Uterus (tissue), 4 donors: Measurements from ENCODE around the gene ARHGAP21. TPM values are rescaled to one million over a fixed set of nuclear protein-coding genes. Genes with fewer than 3 reads are reported as not detected.
"Not testable (repeated sequence)": the region's sequence is repeated elsewhere in the genome, so short reads cannot be mapped to it uniquely, and the experiment has no call there.

Experiments
- DNase-seq, 2 donors: peaks; one replicate each; pipeline ENCODE4 v3.0.0-alpha.2; 2019 to 2020
- H3K27ac ChIP-seq, 2 donors: fragments of 200-600 bp; sonication (generic); 1 replicate in 1 of 2; 2 replicates in 1 of 2; pipeline ENCODE4 v1.5.1; 2016 to 2018
- H3K27me3 ChIP-seq, 2 donors: fragments of 200-600 bp; sonication (generic); one replicate each; pipeline ENCODE4 v1.5.1; 2018 to 2019; ENCODE audit warnings: control low read depth in 1 of 2
- H3K36me3 ChIP-seq, 2 donors: fragments of 200-600 bp; sonication (generic); one replicate each; pipeline ENCODE4 v1.5.1; 2019; ENCODE audit warnings: control low read depth in 1 of 2
- H3K4me1 ChIP-seq, 2 donors: fragments of 200-600 bp; sonication (generic); one replicate each; pipeline ENCODE4 v1.5.1; 2018 to 2019; ENCODE audit warnings: control low read depth in 1 of 2
- H3K4me3 ChIP-seq, 2 donors: fragments of 200-600 bp; sonication (generic); 1 replicate in 1 of 2; 2 replicates in 1 of 2; pipeline ENCODE4 v1.5.1; 2018 to 2019; ENCODE audit warnings: mild to moderate bottlenecking in 1 of 2
- H3K9me3 ChIP-seq, 2 donors: fragments of 200-600 bp; sonication (generic); one replicate each; pipeline ENCODE4 v1.5.1; 2019; ENCODE audit warnings: control low read depth in 1 of 2
- POLR2A ChIP-seq, 2 donors: fragments of 450-650 bp; IDR thresholded peaks; one replicate each; pipeline ENCODE4 v1.6.1; 2016; ENCODE audit warnings: antibody characterized with exemption in 2 of 2, mild to moderate bottlenecking in 1 of 2, moderate library complexity in 1 of 2
- intact Hi-C: fragments of 100-400 bp; cut with DNase I; formaldehyde crosslinking; loops from one replicate; pipeline ENCODE4 v1.15.1; 2023; ENCODE audit warnings: low total_unique reads
- total RNA-seq, 4 donors: library from RNA; depleted of rRNA in 3 of 4; stranded (reverse); fragments of >200 nt in 3 of 4; gene quantifications; one replicate each; pipeline versions ENCODE4 v1.1.0 to v1.2.4, GENCODE V29; 2014 to 2023
- TF ChIP-seq, protein P1 (sequence below), 4 experiments: fragments of 200-600 bp in 2 of 4; fragments of 450-650 bp in 2 of 4; sonication (generic) in 2 of 4; IDR thresholded peaks; one replicate each; pipeline ENCODE4 v1.5.1; 2016 to 2019; ENCODE audit warnings: antibody characterized with exemption in 4 of 4, mild to moderate bottlenecking in 2 of 4, moderate library complexity in 1 of 4
- donor health status: DM: yes; HTN: yes; CAD: no.

The ARHGAP21 gene
- total RNA-seq: 100 to 1,000 TPM in 2 of 4 donors, 10 to 100 TPM in 2; 90.4 to 168 (median 124) TPM

DNA sequence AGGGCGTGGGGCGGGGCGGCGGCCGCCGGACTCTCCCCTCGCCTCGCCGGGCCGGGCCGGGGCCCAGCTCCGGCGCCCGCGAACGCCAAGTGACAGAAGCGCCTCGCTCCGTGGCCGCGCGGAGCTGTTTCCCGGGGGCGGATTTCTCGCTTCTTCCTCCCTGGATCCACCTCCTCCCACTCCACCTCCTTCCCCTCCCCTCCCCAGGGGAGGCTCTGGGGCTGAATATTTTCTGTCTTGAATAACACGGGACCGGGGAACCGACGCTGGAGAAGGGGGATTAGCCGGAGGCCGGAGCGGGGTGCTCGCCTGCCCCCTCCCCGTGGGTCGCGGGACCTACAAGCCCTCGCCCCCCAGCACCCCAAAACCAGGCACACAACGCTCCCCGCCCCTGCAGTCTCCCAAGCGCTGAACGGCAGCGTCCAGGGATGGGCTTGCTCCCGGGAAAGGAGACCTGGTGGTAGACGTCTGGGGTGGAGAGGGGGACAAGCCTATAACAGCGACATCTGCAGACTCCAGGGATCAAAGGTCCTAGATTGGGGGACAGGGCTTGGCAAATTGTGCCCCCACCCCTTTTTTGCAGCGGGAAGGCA, at the start of gene ARHGAP21:
TSS of gene ARHGAP21 (minus strand) at position 100 of the 593 bp plus-strand sequence. CDS start 1,988 bp downstream, outside the sequence.
- no peaks in the 10 kb centered on the region for H3K4me1 ChIP-seq
- no peaks in the 10 kb centered on the region for H3K36me3 ChIP-seq
- peak within 1 kb of the TSS; percentile 63 to 82 for H3K4me3 ChIP-seq
- H3K27ac ChIP-seq: peak within 1 kb of the TSS; percentile 97 to 98
- TF ChIP-seq, protein P1, sequence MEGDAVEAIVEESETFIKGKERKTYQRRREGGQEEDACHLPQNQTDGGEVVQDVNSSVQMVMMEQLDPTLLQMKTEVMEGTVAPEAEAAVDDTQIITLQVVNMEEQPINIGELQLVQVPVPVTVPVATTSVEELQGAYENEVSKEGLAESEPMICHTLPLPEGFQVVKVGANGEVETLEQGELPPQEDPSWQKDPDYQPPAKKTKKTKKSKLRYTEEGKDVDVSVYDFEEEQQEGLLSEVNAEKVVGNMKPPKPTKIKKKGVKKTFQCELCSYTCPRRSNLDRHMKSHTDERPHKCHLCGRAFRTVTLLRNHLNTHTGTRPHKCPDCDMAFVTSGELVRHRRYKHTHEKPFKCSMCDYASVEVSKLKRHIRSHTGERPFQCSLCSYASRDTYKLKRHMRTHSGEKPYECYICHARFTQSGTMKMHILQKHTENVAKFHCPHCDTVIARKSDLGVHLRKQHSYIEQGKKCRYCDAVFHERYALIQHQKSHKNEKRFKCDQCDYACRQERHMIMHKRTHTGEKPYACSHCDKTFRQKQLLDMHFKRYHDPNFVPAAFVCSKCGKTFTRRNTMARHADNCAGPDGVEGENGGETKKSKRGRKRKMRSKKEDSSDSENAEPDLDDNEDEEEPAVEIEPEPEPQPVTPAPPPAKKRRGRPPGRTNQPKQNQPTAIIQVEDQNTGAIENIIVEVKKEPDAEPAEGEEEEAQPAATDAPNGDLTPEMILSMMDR (IDR thresholded peaks at IDR 0.05): no peak
- TF ChIP-seq POLR2A (IDR thresholded peaks at IDR 0.05): peak; percentile 27 to 38
- intact Hi-C loops: loop anchor here (10.0 kb wide), 1 partner anchor 231 kb away; the partner anchor contains the start of gene PRTFDC1
- H3K9me3 ChIP-seq: no peaks in the 10 kb centered on the region
- no peaks in the 10 kb centered on the region for H3K27me3 ChIP-seq
- DNase-seq: peak; percentile 75 to 76

DNA sequence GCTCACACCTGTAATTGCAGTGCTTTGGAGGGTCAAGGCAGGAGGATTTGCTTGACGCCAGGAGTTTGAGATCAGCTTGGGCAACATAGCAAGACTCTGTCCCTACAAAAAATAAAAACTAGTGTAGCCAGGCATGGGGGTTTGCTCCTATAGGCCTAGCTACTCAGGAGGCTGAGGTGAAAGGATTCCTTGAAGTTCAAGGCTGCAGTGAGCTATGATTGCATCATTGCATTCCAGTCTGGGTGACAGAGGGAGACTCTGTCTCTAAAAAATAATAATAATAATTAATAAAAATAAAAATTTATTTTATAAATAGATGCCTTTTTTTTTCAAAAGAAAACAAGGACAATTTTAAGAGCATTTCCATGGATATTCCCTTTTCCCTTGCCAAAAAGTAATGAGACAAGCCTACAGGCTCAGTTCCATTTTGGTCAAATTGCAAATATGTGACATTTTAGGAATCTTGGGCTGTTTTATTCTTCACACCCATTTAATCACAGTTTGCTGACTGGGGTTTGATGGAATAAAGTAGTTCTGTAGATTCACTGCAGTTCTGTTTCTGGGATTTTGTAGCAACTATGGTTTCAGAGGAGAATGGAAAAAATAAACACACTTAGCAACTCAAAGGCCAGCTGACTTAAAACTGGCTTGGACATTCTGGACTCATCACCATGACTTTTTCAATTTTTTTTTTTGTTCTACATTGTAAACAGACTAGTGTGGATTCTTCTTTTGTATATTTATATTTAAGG, 48.4 kb upstream of the ARHGAP21 start:
- Histone ChIP-seq H3K4me3 (no peak overlapping the region), H3K27me3 (no peaks in the 10 kb centered on the region), H3K4me1 (no peaks in the 10 kb centered on the region), H3K9me3 (no peaks in the 10 kb centered on the region), H3K27ac (no peak overlapping the region), H3K36me3 (no peaks in the 10 kb centered on the region)
- TF ChIP-seq POLR2A (IDR thresholded peaks at IDR 0.05): no peak
- TF ChIP-seq, protein P1 (IDR thresholded peaks at IDR 0.05): no peak
- intact Hi-C loops: no loop called here
- no peak for DNase-seq

DNA sequence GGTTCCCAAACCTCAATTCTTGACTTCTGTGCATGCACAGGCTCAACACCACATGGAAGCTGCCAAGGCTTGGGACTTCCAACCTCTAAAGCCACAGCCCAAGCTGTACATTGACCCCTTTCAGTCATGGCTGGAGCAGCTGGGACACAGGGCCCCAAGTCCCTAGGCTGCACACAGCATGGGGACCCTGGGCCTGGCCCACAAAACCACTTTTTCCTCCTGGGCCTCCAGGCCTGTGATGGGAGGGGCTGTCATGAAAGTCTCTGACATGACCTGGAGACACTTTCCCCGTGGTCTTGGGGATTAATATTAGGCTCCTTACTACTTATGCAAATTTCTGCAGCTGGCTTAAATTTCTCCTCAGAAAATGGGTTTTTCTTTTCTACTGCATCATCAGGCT, 41.3 kb upstream of the ARHGAP21 start:
- intact Hi-C loops, H3K9me3 ChIP-seq, H3K4me1 ChIP-seq, H3K36me3 ChIP-seq, H3K4me3 ChIP-seq, H3K27me3 ChIP-seq, DNase-seq, H3K27ac ChIP-seq: not testable (repeated sequence)

DNA sequence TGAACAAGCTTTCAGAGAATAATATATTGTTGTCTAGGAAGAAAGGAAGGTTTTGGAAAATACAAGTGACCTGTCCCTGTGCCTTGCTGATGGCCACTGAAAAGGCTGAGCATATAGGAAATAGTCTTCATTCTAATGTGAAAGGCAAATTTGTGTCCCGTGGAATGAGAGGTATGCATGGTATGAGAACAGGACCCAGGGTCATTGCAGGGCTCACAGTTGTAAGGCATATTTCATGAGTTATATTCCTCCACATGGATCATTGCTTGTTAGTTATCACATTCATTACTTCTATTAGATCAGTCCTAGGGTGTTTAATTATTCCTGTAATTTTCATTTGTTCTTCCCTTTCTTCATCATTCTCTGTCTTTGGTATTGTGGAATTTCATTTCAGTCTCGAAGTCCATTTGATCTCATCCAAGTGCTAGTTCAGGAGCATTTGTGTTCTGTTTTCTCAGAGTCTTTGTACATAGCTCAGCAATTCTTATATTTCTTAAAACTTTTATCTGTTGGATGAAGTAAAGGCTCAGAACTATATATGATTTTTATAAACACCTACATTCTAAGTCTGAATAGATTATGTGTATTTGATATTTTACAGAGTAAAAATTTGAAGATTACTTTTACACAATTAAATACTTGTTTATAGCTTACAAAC, 39.4 kb upstream of the ARHGAP21 start:
- H3K27ac ChIP-seq: no peak overlapping the region
- H3K4me1 ChIP-seq: no peaks in the 10 kb centered on the region
- H3K27me3 ChIP-seq: no peaks in the 10 kb centered on the region
- no peaks in the 10 kb centered on the region for H3K36me3 ChIP-seq
- DNase-seq: no peak
- intact Hi-C loops: no loop called here
- H3K9me3 ChIP-seq: no peaks in the 10 kb centered on the region
- no peak overlapping the region for H3K4me3 ChIP-seq
- TF ChIP-seq, protein P1 (IDR thresholded peaks at IDR 0.05): no peak
- TF ChIP-seq POLR2A (IDR thresholded peaks at IDR 0.05): no peak

DNA sequence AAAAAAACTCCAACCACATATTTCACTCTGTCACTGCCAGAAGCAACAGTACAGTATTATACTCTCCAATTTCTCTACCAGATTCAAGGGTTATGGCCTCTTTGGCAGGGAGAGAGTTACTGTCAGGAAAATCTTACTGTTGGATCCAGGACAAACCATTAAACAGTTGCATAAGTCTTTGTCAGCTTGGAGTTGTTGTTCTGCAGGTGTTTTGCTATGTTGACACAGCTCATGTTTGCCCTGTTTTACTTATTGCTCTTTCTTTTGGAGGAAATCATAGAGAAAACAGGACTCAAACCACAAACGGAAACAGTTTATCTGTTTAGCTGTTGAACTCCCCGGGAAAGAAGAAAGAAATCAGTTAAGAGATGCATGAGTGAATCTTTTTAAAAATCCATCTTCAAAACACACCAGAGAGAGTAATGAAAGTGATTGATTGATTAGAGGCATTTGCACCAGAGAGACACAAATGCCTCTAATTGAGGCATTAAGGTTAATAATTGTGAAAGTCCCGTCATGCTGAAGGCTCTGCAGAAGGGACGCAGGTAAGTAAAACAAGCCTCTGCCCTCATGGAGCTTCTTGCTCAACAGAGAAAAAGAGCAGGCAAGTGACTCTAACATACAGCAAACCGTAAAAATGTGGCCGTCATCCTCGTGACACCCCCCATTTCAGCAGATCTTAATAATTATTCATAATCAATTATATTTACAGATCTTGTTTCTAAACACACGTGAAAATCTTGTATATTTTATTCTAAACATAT, 38.7 kb upstream of the ARHGAP21 start:
- Histone ChIP-seq H3K4me1 (no peaks in the 10 kb centered on the region), H3K36me3 (no peaks in the 10 kb centered on the region), H3K9me3 (no peaks in the 10 kb centered on the region), H3K27ac (no peak overlapping the region), H3K4me3 (no peak overlapping the region), H3K27me3 (no peaks in the 10 kb centered on the region)
- no peak for DNase-seq
- TF ChIP-seq POLR2A (IDR thresholded peaks at IDR 0.05): no peak
- TF ChIP-seq, protein P1 (IDR thresholded peaks at IDR 0.05): no peak
- intact Hi-C loops: no loop called here
